HG02973 (cell line): Measurements from ENCODE around the gene MAP4K2.
A peak's percentile ranks its signal among the peaks of the same experiment; 100 is the strongest.

Experiments used
- ATAC-seq: cut with Tn5 transposase; IDR thresholded peaks from one replicate; pipeline ENCODE4 v1.9.1; 2021; ENCODE audit warnings: moderate library complexity; ENCODE audit not compliant: unreplicated experiment

The MAP4K2 gene

DNA sequence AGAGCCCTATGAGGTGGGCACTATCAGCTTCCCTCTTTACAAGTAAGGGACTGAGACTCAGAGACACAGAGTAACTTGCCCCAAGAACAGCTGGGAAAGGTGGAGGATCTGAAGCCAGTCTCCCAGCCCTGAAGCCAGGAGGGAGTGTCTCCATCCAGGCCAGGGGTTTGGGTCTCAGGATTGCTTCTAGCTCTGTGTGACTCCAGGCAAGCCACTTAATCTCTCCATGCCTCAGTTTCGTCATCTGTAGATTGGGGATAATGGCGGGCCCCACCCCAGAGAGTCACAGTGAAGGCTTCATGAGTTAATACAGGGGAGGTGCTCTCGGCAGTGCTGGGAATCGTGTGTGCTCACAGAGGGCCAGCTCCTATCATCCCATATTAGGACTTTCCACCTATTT lies 10.5 kb downstream of the MAP4K2 start:
- no peak for ATAC-seq

DNA sequence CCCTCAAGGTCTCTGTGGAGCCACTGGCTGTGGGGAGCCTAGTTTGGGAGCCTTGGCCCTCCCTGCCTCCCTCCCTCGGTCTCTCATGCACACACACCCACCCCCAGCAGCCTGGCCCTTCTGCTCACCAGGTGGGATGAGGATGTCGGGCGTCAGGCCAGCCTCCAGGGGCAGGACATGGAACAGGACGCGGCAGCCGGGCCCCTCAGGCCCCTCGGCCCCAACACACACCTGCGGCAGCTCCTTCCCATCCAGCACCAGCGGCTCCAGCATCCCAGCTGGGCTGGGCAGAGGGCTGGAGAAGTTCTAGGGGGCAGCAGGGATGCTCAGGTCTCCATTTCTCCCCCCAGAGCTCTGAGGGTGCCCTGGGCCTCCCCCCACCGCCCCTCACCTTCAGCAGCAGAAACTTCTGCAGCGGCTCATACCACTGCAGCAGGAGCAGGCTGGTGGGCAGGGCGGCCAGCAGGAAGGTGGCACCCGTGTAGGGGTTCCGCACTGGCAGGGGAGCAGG lies 11.2 kb downstream of the MAP4K2 start:
- no peak for ATAC-seq

DNA sequence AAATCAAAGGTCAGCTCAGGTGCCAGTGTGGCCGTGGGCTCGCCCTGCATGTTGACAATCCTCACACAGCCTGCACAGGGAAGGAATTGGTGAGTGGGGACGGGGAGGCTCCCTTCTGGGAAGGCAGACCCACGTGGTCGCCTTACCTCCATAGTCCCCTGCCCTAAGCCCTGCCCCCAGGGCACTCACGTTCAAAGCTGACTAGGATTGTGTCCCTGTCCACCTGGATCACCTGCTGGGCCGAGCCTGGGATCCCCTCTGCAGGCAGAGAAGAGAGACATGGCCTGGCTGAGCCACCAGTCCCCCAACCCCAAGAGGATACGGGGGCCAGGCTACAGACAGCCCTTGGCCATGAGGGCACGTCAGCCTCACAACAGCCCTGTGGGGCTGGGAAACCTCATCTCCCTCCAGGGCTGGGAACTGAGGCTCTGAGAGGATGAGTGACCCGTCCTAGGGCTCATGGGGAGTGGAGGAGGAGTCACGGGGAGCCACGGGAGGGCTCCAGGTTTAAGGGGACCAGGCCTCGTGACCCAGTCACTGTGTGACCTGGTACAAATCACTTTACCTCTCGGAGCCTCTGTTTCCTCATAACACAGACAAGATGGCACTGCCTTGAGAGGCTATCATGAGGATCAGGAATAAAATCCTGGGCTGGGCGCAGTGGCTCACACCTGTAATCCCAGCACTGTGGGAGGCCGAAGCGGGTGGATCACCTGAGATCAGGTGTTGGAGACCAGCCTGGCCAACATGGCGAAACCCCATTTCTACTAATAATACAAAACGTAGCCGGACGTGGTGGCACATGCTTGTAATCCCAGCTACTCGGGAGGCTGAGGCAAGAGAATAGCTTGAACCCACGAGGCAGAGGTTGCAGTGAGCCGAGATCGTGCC lies 12.6 kb downstream of the MAP4K2 start:
- no peak for ATAC-seq

DNA sequence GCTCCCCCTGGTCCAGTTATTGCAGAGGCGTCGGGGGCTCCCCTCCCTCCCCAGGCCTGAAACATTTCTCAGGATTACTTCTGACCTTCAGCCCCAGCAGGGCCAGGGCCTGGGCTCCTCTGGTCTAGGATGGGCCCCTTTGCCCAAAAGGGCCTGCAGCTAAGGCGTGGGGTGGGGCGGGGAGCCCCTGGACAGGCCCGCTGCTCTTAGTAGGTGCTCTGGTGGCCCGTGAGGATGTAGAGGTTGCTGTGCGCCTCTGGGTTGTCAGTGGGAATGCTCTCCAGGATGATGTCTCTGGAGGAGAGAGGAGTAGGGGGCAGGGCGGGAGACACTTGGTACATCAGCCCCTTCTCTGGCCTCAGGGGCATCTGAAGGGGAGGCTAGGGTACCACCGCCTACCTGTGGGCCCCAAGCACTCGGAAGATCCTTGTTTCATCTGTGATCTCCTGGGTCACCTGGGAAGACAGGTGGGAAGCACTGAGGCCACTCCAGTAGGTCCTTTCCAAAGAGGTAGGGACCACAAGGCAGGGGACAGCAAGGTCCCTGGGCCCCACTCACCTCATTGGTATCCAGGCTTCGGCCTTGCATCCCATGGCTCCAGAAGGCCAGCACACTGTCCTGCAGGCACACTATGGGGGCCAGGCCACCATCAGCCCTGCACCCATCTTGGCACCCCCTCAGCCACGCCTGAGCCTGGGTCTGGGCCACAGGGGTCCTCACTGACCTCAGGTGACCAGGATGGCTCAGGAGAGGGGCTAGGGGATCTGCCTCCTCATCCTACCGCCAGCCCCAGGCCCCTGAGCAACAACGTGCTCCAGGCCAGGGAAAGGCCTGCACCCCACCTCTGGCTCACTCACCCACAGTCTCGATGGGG lies 13.4 kb downstream of the MAP4K2 start:
- ATAC-seq = no peak

DNA sequence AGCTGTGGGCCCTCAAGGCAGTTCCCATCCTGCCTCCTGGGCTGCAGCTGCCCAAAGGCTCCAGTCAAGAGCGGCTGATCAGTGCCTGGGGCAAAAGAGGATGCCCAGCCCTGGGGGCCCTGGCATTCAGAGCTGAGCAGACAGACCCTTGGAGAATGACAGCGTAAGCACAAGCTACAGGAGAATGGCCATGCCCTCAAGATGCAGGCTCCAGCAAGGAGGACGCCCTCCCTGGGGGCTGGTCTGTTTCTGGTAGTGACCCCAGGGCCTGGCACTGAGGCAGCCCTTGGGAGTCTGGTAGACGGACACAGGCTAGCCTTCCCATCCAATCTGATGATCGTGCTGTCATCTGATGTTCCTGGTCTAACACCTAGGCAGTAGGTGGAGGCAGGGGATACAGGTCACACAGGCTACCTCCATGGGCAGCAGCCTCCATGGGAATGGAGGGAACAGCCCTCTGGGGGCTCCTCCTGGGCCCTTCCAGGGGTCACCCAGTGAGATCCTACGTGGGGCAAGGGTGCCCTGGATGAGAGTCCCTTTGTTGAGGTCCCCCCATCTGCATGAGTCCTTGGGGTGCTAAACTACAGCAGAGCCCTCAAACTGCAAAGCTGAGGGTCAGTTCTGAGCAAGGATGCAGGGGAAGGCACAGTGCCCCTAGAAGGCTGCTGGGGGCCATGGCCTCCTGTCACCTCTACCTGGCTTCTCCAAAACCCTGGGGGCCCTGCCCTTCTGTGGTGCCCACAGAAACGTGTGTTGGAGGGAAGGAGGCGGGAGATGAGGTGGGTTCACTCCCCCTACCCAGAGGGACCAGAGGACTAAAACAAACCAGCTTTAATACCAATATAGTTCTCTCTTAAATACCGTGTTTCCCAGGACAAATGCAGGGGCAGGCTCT lies 14.4 kb downstream of the MAP4K2 start:
- no peak for ATAC-seq

DNA sequence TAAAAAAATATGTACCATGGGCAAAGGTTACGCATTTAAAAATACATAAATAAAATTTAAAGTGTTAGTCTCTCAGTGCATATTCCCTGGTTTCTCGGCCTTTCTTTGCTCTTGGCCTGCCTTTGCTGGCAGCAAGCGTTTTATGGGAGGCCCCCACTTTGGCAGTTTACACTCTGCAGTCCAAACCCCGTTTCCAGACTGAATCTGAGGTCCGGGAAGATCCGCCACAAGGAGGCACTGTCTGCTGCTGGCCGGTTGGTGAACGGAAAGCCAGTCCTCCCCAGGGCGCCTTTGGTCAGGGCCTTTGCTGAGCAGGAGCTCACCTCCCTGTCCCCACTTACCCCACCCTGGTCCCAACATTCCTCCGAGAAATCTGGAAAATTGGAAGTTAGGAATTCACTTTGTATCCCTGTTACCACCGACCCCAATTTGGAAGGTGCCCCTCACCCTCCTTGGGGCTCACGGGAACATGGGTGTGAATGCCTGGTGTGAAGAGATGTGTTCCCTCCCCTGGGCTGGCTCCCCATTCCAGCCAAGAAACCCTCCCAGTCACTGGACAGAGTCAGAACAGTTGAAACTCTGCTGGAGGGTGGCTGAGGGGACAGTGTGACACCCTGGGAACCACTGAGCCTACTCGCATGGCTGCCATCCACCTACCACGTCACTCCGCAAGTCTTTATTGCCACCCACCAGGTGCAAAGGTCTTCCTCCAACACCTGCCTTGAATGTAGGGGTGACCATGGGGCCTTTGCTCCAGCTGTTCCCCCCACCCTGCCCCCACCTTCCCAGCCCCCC lies 15.3 kb downstream of the MAP4K2 start:
- no peak for ATAC-seq

DNA sequence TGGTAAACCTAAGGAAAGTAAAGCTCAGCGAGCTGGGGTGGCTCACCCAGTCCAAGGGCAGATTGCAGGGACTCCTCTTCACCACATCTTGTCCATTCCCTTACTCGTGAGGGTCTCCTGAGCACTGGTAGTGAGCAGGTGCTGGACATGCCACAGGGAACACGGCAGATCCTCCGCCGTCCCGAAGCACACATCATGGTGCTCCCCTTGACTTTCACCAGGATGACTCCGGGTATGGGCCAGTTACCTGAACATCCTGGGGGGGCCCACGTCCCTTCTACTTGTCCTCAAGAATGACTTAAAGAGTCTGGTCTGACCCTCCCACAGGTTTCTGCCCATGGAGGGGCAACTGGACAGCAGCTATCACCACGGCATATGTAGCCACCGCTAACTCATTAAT lies 16.7 kb downstream of the MAP4K2 start:
- ATAC-seq = no peak

DNA sequence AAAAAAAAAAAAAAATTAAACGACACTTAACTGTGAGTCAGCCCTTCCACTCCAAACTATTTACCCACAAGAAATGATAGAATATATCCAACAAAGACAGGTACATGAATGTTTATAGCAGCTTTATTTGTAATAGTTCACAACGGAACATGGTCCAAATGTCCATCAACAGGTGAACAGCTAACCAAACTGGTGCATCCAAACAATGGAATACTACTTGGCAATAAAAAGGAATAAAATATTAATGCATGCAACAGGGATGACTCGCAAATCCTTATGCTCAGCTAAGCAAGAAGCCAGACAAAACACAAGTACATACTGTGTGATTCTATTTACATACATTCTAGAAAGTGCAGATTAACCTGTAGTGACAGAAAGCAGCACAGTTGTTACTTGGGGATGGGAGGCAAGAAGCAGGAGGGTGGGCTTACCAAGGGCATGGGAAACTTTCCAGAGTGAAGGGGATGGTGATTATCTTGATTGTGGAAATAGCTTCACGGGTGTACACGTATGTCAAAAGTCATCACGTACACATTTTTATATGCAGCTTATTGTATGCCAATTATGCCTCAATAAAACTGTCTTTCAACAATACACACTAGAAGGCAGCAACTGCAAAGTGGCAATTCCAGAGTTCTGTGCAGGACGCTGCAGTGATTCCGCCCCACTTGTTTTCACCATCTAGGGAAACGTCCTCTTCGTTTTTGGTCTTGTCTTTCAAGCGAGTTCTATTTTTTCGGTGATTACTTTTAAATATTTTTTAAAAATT lies 18.0 kb downstream of the MAP4K2 start:
- ATAC-seq = no peak

DNA sequence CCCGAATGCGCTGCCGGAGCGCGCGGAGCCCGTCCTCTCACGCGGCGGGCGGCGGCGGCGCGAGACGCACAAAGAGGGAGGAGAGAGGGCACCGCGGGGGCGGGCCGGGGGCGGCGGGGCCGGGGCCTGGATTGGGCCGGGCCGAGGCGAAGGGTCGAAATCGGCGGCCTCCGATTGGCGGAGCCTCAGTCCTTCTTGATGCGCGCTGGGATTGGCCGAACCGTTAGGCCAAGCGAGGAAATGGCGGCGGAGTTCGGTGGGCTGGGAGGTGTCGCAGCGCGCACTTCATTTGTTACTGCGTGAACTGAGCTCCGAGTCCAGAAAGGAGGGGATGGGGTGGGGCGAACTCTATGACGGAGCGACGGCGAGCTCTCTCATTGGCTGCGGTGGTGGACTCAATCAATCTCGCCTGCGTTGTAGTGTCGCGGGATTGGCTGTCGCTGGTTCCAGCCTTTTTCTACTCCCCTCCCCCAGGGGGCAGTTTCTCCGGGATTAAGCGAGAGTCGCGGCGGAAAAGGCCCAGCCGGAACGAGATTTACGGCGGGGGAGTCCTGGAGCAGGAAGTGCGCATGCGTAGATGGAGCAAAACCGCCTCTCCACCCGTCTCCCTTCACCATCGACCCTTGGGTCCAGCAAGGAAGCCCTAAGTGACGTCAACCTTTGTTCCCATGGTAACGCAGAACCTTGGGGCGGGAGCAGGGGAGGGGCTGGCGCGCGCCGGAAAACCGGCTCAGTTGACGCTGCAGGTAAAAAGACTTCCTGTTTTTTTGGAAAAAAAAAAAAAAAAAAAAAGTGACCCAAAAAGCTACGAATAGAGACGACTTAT lies 24.3 kb downstream of the MAP4K2 start, which contains the start of gene SF1:
TSS of gene SF1 (minus strand) at position 70 of the 826 bp plus-strand sequence. CDS start 150 bp downstream, outside the sequence.
- ATAC-seq = peak; percentile 76

DNA sequence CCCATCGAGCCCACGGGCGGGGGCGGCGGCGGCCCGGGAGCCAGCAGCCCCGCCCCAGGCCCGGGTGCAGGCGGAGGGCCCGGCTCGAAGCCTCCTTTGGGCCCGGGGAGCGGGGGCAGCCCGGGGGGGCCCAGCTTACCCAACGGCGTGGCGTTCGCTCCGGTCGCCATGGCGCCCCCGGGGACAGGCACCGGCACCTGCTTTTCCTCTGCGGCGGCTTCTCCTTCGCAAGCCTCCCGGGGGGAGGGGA lies 24.9 kb downstream of the MAP4K2 start:
- peak; percentile 16 for ATAC-seq

DNA sequence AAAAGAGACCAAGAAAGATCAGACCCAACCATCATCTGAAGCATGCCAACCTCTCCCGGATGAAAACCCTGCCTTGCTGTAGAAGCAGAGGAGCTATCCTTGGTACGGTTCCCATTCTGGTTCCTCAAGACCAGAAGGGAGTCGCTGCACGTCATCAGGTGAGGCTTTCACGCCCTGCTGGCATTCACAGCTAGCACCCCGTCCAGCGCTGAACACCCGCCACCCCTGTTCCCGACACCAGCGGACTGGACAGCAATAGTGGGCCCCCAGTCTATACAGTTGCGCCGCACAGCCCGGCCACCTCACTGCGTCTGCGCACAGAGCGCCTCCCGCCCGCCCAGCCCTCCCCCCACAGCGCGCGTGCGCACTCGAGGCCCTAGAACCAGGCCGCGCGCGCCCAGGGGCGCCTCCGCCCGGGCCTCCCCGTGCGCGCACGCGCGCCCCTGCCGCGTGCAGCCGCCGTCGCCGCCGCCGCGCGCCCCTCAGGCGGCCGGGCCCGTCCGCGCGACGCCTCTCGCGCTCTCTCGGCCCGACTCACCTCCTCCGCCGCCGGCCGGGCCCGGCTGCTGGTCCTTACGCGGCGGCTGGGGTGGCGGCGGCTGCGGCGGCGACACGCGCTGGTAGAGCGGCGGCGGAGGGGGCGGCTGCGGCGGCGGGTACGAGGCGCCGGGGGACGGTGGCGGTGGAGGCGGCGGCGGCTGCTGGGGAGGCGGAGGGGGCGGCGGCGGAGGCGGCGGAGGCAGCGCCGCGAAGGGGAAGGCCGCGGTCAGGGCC lies 25.4 kb downstream of the MAP4K2 start:
- ATAC-seq = peak; percentile 23

DNA sequence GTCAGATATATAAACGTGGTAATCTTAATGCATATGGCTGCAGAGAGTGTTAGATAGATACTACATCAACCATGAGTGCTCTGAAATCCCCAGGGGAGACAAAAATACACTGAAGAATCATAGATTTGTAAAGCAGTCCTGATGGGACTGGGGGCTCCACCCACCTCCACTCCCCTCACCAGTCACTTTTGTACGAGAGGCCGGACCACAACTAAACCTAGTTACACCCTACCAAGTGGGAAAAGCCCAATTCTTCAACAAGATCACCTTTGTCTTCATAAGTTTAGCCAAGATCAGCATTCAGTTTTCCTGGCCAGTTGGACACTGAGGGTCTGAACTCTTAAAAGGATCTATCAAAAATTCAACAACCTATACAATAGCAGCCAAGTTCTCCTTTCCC lies 26.1 kb downstream of the MAP4K2 start:
- no peak for ATAC-seq

DNA sequence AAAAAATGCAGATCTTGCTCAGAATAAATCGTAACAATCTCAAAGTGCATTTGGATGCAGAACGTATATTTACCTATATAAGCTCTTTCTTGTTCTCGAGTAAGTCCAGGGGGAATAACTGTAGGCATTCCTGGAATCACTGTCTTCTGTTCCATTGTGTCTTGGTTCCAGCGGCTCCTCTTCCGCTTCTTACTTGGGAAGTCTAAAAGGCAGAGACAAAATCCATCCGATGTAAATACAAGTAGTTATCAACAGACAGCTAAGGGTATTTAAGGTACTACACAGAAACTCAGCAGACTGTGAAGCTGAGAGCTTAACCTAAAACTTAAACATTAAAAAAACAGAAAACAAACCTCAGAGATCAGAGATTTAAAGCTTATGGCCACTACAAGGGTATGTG lies 26.6 kb downstream of the MAP4K2 start:
- no peak for ATAC-seq

DNA sequence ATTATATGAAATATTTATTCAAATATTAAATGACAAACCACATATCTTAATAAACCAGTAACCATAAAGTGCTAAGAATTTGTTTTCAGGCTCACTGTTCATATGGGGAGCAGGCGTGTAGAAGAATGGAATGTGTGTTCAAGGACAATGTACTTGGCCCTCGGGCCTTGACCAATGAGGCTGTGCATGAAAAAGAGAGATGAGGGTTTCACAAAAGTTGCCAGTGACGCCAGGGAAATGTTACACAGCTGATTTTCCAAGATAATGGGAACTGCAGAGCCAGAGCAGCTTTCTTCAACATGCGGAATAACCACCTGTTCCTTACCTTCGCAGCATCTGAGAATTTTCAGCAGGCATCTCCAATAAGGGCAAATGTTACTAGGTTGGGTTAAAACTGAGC lies 28.9 kb downstream of the MAP4K2 start:
- no peak for ATAC-seq

DNA sequence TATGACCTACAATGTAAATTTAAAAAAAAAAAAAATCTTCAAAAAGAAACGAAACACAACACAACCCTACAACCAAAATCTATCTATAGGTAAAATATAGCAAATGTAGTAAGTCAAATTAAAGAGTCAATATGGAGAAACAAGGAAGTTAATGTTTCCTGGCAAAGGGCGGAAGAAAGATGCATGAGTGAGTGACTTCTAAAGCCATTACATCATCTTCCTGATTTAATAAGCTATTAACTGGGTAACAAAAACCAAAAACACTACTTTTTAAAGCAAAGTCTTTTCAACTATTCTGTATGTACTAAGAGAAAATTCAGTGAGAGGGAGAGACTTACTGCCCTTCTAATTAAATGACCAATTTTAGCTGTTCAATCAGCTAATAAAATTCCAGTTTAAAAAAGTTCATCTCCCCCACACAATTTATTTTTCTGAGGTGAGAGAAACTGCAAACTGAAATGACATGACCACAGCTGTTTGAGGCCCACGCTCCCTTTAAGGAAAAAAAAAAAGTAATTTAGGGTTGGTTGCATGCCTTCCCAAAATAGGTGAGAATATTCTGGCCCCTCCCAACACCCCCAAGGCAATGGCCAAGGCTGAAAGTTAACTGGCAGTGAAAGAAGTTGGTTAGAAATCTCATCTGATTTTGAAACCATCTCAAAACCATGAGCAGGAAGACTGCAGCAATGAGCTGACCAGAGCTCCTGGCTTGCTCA lies 30.6 kb downstream of the MAP4K2 start:
- no peak for ATAC-seq

DNA sequence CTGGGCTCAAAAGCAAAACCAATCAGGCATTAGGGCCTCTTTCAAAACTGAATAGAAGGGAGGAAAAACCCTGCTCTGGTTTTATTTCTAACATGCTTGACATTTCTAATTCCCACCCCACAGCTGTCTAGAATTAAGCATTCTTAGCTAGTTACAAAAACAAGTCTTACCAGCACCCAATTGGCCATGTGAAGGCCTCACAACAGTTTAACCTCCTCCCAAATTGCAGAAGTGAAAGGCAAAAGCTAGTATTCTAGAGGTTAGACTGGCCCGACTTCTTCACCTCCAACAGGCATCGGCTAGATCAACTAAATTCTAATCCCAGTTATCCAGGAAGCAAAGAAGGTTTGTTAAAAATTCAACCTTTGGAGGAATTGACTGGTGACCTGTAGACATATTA lies 31.2 kb downstream of the MAP4K2 start:
- ATAC-seq = no peak

DNA sequence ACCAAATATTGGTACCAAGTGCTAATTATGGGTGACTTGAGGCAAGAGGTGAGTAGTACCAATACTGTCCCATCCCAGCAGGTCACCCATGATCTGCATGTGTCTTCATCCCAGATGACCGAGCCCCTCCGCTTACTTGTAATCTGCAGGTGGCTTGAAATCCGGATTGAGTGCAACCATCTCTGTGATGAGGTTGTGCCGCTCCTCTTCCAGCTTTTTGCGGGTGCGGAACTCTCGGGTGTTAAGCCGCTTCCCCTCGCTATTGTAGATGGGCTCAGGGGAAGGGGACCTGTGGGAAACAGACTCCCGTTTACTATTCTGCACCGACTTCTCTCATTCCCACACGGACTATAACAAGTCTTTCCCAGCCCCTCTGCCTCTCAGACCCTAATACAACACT lies 32.9 kb downstream of the MAP4K2 start:
- ATAC-seq = no peak
